Skeletal muscle satellite cell (primary cell): ENCODE data around the gene NUAK2.
A peak's percentile ranks its signal among the peaks of the same experiment; 100 is the strongest.

Source experiments
- H3K27me3 ChIP-seq: 2 replicates; pipeline ENCODE4 v1.7.0; 2013; ENCODE audit warnings: low read length; ENCODE audit not compliant: control insufficient read depth, insufficient read depth
- H3K36me3 ChIP-seq: 2 replicates; pipeline ENCODE4 v1.7.0; 2013; ENCODE audit warnings: mild to moderate bottlenecking, control low read depth, low read length; ENCODE audit not compliant: insufficient read depth
- H3K4me1 ChIP-seq: 2 replicates; pipeline ENCODE4 v1.7.0; 2013; ENCODE audit warnings: low read length; ENCODE audit not compliant: control insufficient read depth, insufficient read depth
- H3K4me2 ChIP-seq: 2 replicates; pipeline ENCODE4 v1.7.0; 2013; ENCODE audit warnings: mild to moderate bottlenecking, low read length
- H3K4me3 ChIP-seq: 2 replicates; pipeline ENCODE4 v1.7.0; 2013; ENCODE audit warnings: low read length
- H3K9ac ChIP-seq: 2 replicates; pipeline ENCODE4 v1.7.0; 2013; ENCODE audit warnings: mild to moderate bottlenecking, low read depth, low read length, moderate library complexity
- H3K9me3 ChIP-seq: replicated peaks from 2 replicates; pipeline ENCODE4 v1.7.0; 2013; ENCODE audit warnings: mild to moderate bottlenecking, control low read depth, low read length

Gene NUAK2

DNA sequence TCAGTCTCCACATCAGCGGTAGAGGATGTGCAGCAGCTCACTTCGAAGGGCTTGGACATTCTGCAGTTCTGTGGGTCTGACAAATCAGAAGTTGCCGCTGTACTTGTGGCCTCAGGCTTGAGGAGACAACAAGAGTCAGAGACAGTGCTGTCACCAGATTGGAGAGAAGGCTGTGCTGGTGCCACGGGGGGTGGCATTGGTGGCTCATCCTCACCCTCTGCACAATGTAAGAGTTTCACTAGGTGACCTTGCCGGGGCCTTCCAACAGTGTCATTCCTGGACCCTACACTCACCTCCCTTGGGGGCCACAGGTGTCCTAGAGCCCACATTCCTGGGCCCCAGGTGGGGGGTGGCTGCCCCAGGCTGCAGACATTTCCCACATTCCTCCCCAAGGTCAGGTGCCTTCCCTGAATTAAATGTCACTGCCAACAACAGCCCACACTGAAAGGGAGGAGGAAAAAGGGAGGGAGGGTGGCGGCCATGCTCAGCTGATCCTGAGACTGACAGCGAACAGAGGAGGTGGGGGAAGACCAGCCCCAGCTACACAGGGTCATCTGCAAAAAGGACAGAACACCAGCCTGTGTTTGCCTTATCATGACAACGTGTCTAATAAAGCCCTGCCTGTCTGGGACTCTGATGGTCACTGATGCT, 47.4 kb downstream of the NUAK2 start:
- Histone ChIP-seq H3K4me1 (peaks cover 15% of the 10 kb centered on the region), H3K9ac (no peak overlapping the region), H3K27me3 (no peaks in the 10 kb centered on the region), H3K4me2 (no peak overlapping the region), H3K9me3 (no peaks in the 10 kb centered on the region), H3K36me3 (no peaks in the 10 kb centered on the region), H3K4me3 (no peak overlapping the region)

DNA sequence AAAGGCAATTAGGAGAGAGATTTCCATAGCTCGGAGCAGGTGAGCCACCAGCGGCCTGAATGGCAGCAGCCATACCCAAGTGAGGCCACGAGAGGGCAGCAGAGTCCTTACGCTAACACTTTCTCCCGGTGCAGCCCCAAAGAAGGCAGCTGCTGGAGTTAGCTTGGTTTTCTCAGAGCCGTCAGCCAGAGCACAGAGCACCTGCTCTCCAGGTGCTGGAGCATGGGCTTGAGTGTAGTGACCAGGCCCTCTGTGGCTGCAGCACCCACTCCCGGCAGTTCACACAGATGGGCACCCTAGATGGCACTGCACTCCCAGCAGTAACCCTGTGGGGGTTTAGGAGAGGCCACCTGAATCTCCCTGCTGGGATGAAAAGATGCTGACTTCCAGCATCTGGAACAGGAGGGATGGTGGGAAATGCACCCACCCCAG, 48.0 kb downstream of the NUAK2 start:
- Histone ChIP-seq H3K4me3 (no peak overlapping the region), H3K4me1 (peaks cover 15% of the 10 kb centered on the region), H3K9me3 (no peaks in the 10 kb centered on the region)

DNA sequence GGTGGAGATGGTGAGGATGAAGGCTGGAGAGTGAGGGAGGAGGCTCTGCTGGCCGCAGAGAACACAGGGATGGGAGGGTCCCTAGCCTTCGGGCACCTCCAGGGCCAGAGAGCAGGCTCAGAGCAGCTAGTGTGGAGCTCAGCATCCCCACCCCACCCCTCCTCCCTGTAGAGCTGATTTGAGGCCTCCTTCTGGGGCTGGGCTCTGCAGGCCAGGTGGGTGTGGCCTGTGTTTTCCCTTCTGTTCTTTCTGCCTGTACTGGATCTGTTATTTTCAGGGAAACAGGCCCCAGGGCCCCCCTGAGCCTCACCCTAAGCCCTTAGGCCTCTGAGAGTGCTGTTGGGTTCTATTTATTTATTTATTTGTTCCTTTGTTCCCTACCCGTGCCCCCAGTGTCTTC, 49.0 kb downstream of the NUAK2 start:
- no peaks in the 10 kb centered on the region for H3K27me3 ChIP-seq
- H3K9me3 ChIP-seq: no peaks in the 10 kb centered on the region
- no peaks in the 10 kb centered on the region for H3K36me3 ChIP-seq
- H3K4me2 ChIP-seq: no peak overlapping the region
- H3K4me3 ChIP-seq: no peak overlapping the region
- no peak overlapping the region for H3K9ac ChIP-seq
- H3K4me1 ChIP-seq: peaks cover 15% of the 10 kb centered on the region

More for the DNA sequence above, 48.0 kb downstream of the NUAK2 start:
- Histone ChIP-seq H3K27me3 (no peaks in the 10 kb centered on the region), H3K36me3 (no peaks in the 10 kb centered on the region), H3K4me2 (no peak overlapping the region), H3K9ac (no peak overlapping the region)

DNA sequence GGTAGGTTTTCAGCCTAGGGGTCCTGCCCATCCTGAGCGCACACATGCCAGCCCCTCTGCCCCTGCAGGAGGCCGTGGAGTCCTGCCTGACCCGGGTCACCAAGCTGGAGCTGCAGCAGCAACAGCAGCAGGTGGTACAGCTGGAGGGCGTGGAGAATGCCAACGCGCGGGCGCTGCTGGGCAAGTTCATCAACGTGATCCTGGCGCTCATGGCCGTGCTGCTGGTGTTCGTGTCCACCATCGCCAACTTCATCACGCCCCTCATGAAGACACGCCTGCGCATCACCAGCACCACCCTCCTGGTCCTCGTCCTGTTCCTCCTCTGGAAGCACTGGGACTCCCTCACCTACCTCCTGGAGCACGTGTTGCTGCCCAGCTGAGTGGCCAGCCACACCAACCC, 49.8 kb downstream of the NUAK2 start:
- Histone ChIP-seq H3K4me3 (no peak overlapping the region), H3K4me1 (peaks cover 15% of the 10 kb centered on the region), H3K9ac (no peak overlapping the region), H3K27me3 (no peaks in the 10 kb centered on the region), H3K4me2 (no peak overlapping the region), H3K36me3 (no peaks in the 10 kb centered on the region), H3K9me3 (no peaks in the 10 kb centered on the region)

DNA sequence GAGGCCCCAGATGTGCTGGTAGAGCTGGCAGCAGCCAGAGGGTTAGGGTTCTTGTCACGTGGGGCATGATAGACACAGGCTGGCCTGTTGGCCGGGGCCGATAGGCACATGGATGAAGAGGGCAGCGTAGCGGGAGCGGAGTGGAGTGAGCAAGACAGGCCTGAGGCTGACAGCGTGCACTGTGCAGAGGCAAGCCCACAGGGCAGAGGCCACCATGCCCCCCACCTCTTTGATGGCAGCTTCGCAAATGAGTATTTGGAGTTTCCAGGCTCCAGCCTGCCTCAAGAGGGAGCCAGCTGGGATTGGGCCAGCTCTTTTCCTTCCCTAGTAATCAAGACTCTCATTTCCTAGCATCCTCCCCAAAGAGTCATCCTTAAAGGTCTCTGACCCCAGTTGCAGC, 50.3 kb downstream of the NUAK2 start:
- no peak overlapping the region for H3K9ac ChIP-seq
- H3K4me2 ChIP-seq: no peak overlapping the region
- H3K27me3 ChIP-seq: no peaks in the 10 kb centered on the region
- no peak overlapping the region for H3K4me3 ChIP-seq
- peaks cover 15% of the 10 kb centered on the region for H3K4me1 ChIP-seq
- H3K36me3 ChIP-seq: no peaks in the 10 kb centered on the region
- H3K9me3 ChIP-seq: no peaks in the 10 kb centered on the region

DNA sequence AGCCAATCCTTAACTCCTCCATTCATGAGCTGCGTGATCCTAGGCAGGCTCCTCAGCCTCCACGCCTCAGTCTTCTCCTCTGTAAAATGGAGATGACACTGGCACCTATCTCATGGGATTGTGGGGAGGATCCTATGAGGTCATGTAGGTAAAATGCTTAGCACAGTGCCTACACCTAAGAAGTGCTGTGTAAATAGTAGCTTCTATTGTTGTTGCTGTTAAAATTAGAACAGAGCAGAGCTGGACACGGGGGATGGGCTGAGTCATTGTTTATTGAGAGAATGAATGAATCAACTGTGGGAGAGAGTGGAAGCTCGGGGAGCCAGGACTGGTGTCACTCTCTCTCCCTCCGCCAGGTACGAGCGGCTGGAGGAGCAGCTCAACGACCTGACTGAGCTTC, 50.8 kb downstream of the NUAK2 start:
- no peaks in the 10 kb centered on the region for H3K36me3 ChIP-seq
- H3K27me3 ChIP-seq: no peaks in the 10 kb centered on the region
- no peak overlapping the region for H3K4me2 ChIP-seq
- no peak overlapping the region for H3K4me3 ChIP-seq
- no peaks in the 10 kb centered on the region for H3K9me3 ChIP-seq
- H3K4me1 ChIP-seq: peaks cover 15% of the 10 kb centered on the region
- H3K9ac ChIP-seq: no peak overlapping the region

DNA sequence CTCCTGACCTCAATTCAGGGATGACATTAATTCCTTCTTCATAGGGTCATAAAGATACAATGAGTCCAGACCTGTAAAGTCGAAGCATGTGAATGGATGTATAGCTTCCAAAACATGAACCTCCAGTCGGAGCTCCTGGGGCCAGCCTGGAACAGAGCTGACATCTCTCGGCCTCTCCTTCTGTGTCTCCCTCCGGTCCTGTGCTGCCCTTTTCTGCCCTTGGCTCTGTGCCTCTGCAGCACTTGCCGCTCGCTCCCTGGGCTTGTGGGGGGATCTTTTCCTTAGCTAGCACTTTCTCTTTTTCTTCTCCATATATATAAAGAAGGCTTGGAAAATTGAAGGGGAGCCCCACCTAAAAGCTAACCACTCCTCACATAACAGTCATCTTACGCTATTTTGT, 51.3 kb downstream of the NUAK2 start:
- Histone ChIP-seq H3K27me3 (no peaks in the 10 kb centered on the region), H3K9ac (no peak overlapping the region), H3K36me3 (no peaks in the 10 kb centered on the region), H3K4me1 (peaks cover 15% of the 10 kb centered on the region), H3K9me3 (no peaks in the 10 kb centered on the region), H3K4me2 (no peak overlapping the region), H3K4me3 (no peak overlapping the region)

DNA sequence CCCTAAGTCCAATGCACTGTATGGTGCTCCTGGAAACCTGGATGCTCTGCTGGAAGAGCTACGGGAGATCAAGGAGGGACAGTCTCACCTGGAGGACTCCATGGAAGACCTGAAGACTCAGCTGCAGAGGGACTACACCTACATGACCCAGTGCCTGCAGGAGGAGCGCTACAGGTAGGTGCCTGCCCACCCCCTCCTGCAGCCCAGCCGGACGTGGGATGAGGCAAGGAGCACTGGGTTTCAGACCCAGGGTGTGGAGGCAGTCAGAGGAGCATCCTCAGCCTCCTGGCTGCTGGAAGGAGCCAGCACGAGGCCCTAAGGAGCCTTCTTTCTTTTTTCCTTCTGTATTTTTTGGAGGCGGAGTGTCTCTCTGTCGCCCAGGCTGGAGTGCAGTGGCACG, 51.8 kb downstream of the NUAK2 start:
- no peaks in the 10 kb centered on the region for H3K36me3 ChIP-seq
- no peak overlapping the region for H3K4me2 ChIP-seq
- H3K27me3 ChIP-seq: no peaks in the 10 kb centered on the region
- H3K4me1 ChIP-seq: peaks cover 15% of the 10 kb centered on the region
- H3K9me3 ChIP-seq: no peaks in the 10 kb centered on the region
- H3K9ac ChIP-seq: no peak overlapping the region
- no peak overlapping the region for H3K4me3 ChIP-seq

DNA sequence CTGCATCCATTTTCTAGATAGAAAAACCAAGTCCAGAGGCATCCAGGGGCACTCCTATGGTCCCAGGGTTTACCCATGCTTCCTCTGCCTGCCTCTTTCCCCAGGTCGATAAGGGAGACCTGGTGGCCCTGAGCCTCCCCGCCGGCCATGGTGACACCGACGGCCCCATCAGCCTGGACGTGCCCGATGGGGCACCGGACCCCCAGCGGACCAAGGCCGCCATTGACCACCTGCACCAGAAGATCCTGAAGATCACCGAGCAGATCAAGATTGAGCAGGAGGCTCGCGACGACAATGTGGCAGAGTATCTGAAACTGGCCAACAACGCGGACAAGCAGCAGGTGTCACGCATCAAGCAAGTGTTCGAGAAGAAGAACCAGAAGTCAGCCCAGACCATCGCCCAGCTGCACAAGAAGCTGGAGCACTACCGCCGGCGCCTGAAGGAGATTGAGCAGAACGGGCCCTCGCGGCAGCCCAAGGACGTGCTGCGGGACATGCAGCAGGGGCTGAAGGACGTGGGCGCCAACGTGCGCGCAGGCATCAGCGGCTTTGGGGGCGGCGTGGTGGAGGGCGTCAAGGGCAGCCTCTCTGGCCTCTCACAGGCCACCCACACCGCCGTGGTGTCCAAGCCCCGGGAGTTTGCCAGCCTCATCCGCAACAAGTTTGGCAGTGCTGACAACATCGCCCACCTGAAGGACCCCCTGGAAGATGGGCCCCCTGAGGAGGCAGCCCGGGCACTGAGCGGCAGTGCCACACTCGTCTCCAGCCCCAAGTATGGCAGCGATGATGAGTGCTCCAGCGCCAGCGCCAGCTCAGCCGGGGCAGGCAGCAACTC, 52.5 kb downstream of the NUAK2 start:
- H3K4me1 ChIP-seq: peaks cover 15% of the 10 kb centered on the region
- H3K9ac ChIP-seq: no peak overlapping the region
- no peaks in the 10 kb centered on the region for H3K9me3 ChIP-seq
- H3K27me3 ChIP-seq: no peaks in the 10 kb centered on the region
- no peaks in the 10 kb centered on the region for H3K36me3 ChIP-seq
- H3K4me2 ChIP-seq: no peak overlapping the region
- no peak overlapping the region for H3K4me3 ChIP-seq

DNA sequence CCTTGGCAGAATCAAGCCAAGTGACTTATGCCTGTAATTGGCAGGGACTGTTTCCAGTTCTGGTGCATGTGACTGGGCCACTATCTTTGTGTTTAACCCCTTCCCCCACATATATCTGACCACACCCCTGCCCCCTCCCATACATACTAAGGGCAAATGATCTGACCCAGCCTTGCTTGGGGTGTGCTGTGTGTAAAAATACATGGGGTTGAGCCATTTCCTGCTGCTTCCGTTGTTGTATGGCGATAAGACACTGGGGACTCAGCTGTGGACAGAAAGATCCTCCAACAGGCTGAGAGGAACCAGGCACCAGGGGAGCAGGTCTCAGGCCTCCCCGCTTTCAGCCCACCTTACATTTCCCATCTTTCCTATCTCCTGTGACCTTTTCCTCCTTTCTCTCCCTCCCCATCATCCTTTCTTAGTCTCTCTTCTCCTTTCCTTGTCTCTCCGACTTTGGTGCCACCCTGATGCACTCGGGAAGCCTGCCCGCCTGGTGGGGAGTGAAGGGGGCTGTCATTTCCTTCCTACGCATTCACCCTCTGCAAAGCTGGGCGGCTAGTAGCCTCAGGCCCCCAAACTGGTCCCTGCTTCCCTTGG, 54.1 kb downstream of the NUAK2 start:
- H3K36me3 ChIP-seq: no peaks in the 10 kb centered on the region
- H3K9me3 ChIP-seq: no peaks in the 10 kb centered on the region
- no peak overlapping the region for H3K4me3 ChIP-seq
- no peak overlapping the region for H3K9ac ChIP-seq
- H3K4me1 ChIP-seq: peaks cover 17% of the 10 kb centered on the region
- no peaks in the 10 kb centered on the region for H3K27me3 ChIP-seq
- no peak overlapping the region for H3K4me2 ChIP-seq

DNA sequence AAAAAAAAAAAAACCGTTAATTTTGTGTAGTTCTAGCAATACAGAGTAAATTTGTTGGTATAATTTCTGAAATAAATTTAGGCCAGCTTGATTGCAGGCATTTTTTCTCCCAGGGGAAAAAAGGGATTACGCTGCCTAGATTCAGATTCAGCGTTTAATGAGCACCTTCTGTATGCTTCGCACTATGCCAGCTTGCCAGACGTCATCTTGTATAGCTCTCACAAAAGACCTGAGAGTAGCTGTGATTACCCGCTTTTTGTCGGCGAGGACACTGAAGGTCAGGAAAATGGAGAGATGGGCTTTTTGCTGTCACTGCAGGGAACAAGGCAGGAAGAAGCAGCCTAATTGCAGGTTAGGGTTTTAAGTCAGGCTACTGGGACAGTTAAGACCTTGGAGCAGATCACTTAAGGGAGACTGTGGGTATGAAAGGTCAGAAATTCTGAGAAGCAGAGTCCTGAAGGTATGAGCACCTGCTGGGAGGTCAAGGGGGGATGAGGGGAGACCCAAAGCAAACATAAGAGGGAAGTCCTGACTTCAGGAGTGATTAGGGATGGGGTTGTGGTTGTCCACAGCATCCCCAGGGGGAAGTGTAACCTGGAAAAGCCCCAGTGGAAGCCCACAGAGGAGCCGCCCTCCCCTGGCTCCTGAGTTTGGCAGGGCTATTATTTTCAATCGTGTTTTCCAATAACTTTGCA, 54.8 kb downstream of the NUAK2 start:
- Histone ChIP-seq H3K27me3 (no peaks in the 10 kb centered on the region), H3K4me3 (no peak overlapping the region), H3K9me3 (no peaks in the 10 kb centered on the region)

More for the DNA sequence above, 54.8 kb downstream of the NUAK2 start:
- peak overlapping the region; percentile 27 for H3K9ac ChIP-seq
- peaks cover 24% of the 10 kb centered on the region for H3K4me1 ChIP-seq
- no peaks in the 10 kb centered on the region for H3K36me3 ChIP-seq
- peak overlapping the region; percentile 21 for H3K4me2 ChIP-seq
